ENCODE data around the gene TEX2. TPM values are rescaled to one million over a fixed set of nuclear protein-coding genes. Genes with fewer than 3 reads are reported as not detected.

The TEX2 gene
- total RNA-seq, 2 experiments from 2014 or later, result 14.0 to 14.5 TPM

GRCh38 chr17:64273006-64273405 is 9.9 kb upstream of the TEX2 start:
- Mint-ChIP-seq H3K27me3 (peaks cover 3% of the 10 kb centered on the region), H3K27ac (no peak overlapping the region), H3K9me3 (peaks cover 8% of the 10 kb centered on the region), H3K36me3 (ENCODE audit: low read depth) (no peaks in the 10 kb centered on the region), H3K4me1 (ENCODE audit: low read depth) (peaks cover 21% of the 10 kb centered on the region), H3K4me3 (no peak overlapping the region)
- ATAC-seq, result no peak
- POLR2A ChIA-PET, result interaction anchor here (0.9 to 1.5 kb wide), 2 partner anchors 9 to 10 kb away, joined by 4 read pairs; no protein-coding TSS in a partner anchor
- CTCF ChIA-PET, result interaction anchor here (1.1 to 2.6 kb wide), 6 partner anchors 9 to 244 kb away, joined by 3 to 11 read pairs (median 6); no protein-coding TSS in a partner anchor
- no peak for TF ChIP-seq CTCF (IDR thresholded peaks at IDR 0.05)
- DNase-seq, result no peak
- intact Hi-C loops (cut with micrococcal nuclease), result no loop called here

DNA sequence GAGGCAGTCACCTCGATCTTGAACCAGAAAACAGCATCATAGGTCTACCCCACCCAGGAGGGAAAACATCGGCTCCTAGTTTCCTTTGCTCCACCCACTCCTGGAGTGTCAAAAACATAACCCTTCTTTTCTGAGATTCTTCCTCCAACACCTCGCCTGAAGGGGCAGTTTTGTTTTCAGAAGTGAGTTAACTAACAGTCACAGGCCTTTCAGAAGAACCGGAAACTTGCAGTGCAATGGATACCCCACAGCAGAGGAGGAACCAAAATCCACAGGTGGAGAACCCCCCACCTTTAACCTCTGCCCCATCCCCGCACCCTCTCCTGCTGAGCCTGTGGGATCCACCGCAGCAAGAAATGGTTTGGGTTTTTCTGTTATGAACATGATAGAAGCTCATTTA is 7.8 kb upstream of the TEX2 start:
- Mint-ChIP-seq H3K27ac (peak overlapping the region; percentile 68), H3K27me3 (peaks cover 3% of the 10 kb centered on the region), H3K9me3 (peaks cover 8% of the 10 kb centered on the region), H3K4me3 (peak overlapping the region; percentile 28), H3K36me3 (ENCODE audit: low read depth) (no peaks in the 10 kb centered on the region), H3K4me1 (ENCODE audit: low read depth) (peaks cover 21% of the 10 kb centered on the region)
- ChIA-PET CTCF (interaction anchor here (0.6 to 2.6 kb wide), 10 partner anchors 9 to 325 kb away, joined by 3 to 11 read pairs (median 3); no protein-coding TSS in a partner anchor), POLR2A (interaction anchor here (0.9 to 2.9 kb wide), 3 partner anchors 8 to 124 kb away, joined by 3 to 23 read pairs (median 7); partner anchors contain the start of gene TEX2)
- TF ChIP-seq CTCF (IDR thresholded peaks at IDR 0.05), result no peak
- intact Hi-C loops (cut with micrococcal nuclease), result no loop called here
- DNase-seq, result peak; percentile 10
- peak; percentile 55 for ATAC-seq

DNA sequence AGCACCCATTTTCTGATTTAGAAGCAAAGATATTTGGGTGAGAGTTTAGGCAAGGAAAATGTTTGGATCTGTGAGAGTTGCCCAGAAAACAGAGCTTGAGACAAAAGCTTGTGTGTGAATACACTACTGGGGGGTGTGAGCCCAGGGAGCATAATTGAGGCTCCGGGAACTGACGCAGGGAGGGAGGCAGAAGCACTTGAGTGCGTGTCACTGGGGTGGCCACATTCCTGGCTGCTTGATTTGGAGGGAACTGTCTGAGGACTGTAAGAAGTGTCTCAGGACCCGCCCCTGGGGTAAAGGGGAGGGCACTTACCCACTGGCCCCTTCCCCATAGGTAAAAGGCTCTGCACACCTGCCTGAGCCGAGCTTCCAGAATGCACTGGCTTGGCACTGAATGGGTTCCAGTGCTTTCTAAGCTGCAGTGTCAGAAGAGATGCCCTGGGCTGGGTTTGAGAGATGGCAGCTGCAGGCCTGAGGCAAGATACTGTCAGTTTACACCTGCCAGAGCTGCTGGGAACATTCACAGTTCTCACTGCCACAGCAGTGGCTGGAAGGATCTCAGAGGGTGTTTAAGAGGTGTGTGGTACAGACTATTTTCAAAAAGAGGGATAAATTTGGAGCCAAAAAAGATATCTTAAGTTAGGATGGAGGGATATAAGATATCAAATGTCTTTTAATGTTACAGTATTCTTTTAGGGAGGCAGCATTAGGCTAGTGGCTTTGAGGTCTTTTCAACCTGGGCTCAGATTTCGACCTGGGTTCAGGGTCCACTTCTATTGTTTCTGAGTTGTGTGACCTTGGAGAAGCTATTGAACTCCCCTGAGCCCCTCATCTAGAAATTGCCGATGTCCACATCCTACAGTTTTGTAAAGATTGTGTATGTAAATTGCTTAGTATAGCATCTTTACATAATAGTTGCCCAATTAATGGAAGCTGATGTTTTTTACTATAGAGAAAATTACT is 6.9 kb upstream of the TEX2 start:
- DNase-seq (no peak), ATAC-seq (no peak)
- H3K27ac Mint-ChIP-seq, result peak overlapping the region; percentile 68
- TF ChIP-seq CTCF (IDR thresholded peaks at IDR 0.05), result no peak
- ChIA-PET POLR2A (interaction anchor here (0.9 to 2.9 kb wide), 3 partner anchors 8 to 123 kb away, joined by 3 to 23 read pairs (median 3); no protein-coding TSS in a partner anchor), CTCF (interaction anchor here (0.6 to 1.7 kb wide), 8 partner anchors 10 to 324 kb away, joined by 3 to 8 read pairs (median 4); no protein-coding TSS in a partner anchor)
- H3K4me3 Mint-ChIP-seq, result no peak overlapping the region
- H3K36me3 Mint-ChIP-seq (ENCODE audit: low read depth), result no peaks in the 10 kb centered on the region
- intact Hi-C loops (cut with micrococcal nuclease), result no loop called here
- H3K9me3 Mint-ChIP-seq, result peaks cover 8% of the 10 kb centered on the region
- peaks cover 21% of the 10 kb centered on the region for H3K4me1 Mint-ChIP-seq (ENCODE audit: low read depth)
- peaks cover 3% of the 10 kb centered on the region for H3K27me3 Mint-ChIP-seq

- no peak for TF ChIP-seq CTCF (IDR thresholded peaks at IDR 0.05)
- Mint-ChIP-seq H3K4me3 (no peak overlapping the region), H3K9me3 (no peaks in the 10 kb centered on the region), H3K27me3 (peaks cover 3% of the 10 kb centered on the region), H3K27ac (no peak overlapping the region), H3K36me3 (ENCODE audit: low read depth) (no peaks in the 10 kb centered on the region), H3K4me1 (ENCODE audit: low read depth) (peaks cover 31% of the 10 kb centered on the region)
- CTCF ChIA-PET, result no interaction called here
- intact Hi-C loops (cut with micrococcal nuclease), result loop anchor here (5.0 kb wide), 1 partner anchor 118 kb away; no protein-coding TSS in a partner anchor
- POLR2A ChIA-PET, result no interaction called here
- no peak for ATAC-seq
- DNase-seq, result no peak
Measured at GRCh38 chr17:64264891-64265290, 1.8 kb upstream of the TEX2 start.
